Breast epithelium (tissue), 4 donors: ENCODE results near the gene FAM229A. TPM values are rescaled to one million over a fixed set of nuclear protein-coding genes. Genes with fewer than 3 reads are reported as not detected.
A peak's percentile ranks its signal among the peaks of the same experiment; 100 is the strongest.
"Not testable (repeated sequence)": the region's sequence is repeated elsewhere in the genome, so short reads cannot be mapped to it uniquely, and the experiment has no call there.

Experiments
- DNase-seq, 2 donors: peaks; one replicate each; pipeline ENCODE4 v3.0.0-alpha.2; 2019; ENCODE audit warnings: low spot score in 2 of 2
- H3K27ac ChIP-seq, 2 donors: fragments of 200-600 bp; sonication (generic) in 1 of 2; one replicate each; pipeline ENCODE4 v1.5.1; 2016 to 2019; ENCODE audit warnings: mild to moderate bottlenecking in 1 of 2
- H3K27me3 ChIP-seq, 2 donors: fragments of 200-600 bp; sonication (generic) in 1 of 2; one replicate each; pipeline versions ENCODE4 v1.5.1 to v1.6.0; 2017 to 2019; ENCODE audit warnings: control low read depth in 1 of 2, mild to moderate bottlenecking in 1 of 2
- H3K36me3 ChIP-seq: fragments of 200-600 bp; one replicate; pipeline ENCODE4 v1.5.1; 2019
- H3K4me1 ChIP-seq, 2 donors: fragments of 200-600 bp; sonication (generic); one replicate each; pipeline ENCODE4 v1.5.1; 2016 to 2019; ENCODE audit warnings: control low read depth in 1 of 2
- H3K4me3 ChIP-seq, 3 donors: fragments of 200-600 bp; sonication (generic); 1 replicate in 2 of 3; 2 replicates in 1 of 3; pipeline ENCODE4 v1.5.1; 2016 to 2019; ENCODE audit warnings: mild to moderate bottlenecking in 3 of 3, moderate library complexity in 2 of 3
- H3K9me3 ChIP-seq, 2 donors: fragments of 200-600 bp; sonication (generic) in 1 of 2; one replicate each; pipeline ENCODE4 v1.5.1; 2016 to 2019; ENCODE audit warnings: control low read depth in 1 of 2
- CTCF ChIP-seq, 3 donors: fragments of 450-650 bp; IDR thresholded peaks; one replicate each; pipeline ENCODE4 v1.5.1; 2016 to 2017; ENCODE audit warnings: antibody characterized with exemption in 3 of 3, mild to moderate bottlenecking in 3 of 3, moderate library complexity in 3 of 3
- POLR2A ChIP-seq: fragments of 450-650 bp; IDR thresholded peaks from one replicate; pipeline ENCODE4 v1.6.1; 2016; ENCODE audit warnings: antibody characterized with exemption, mild to moderate bottlenecking, moderate library complexity
- POLR2AphosphoS5 ChIP-seq, 3 donors: sonication (generic); formaldehyde crosslinking; IDR thresholded peaks; one replicate each; pipeline ENCODE4 v1.6.1; 2017; ENCODE audit warnings: antibody characterized with exemption in 3 of 3
- intact Hi-C: fragments of 100-400 bp; cut with DNase I; formaldehyde crosslinking; loops from one replicate; pipeline ENCODE4 v1.15.1; 2023; ENCODE audit warnings: low total_unique reads
- total RNA-seq, 3 donors: library from RNA; depleted of rRNA; stranded (reverse); fragments of >200 nt; gene quantifications; one replicate each; pipeline ENCODE4 v1.1.0, GENCODE V29; 2016

The FAM229A gene
- total RNA-seq, 3 donors from 2014 or later, result 8.8 to 15.8 (median 10.2) TPM

- Histone ChIP-seq H3K4me1 (peaks cover 0 to 5% of the 10 kb centered on the region in 2 donors), H3K9me3 (no peaks in the 10 kb centered on the region), H3K4me3 (peak overlapping the region; percentile 31 to 64 (median 55)), H3K27ac (peak overlapping the region; percentile 33 to 36), H3K27me3 (no peaks in the 10 kb centered on the region), H3K36me3 (peaks cover 4% of the 10 kb centered on the region)
- intact Hi-C loops, result no loop called here
- TF ChIP-seq CTCF (IDR thresholded peaks at IDR 0.05) (no peak), POLR2A (no peak), POLR2AphosphoS5 (IDR thresholded peaks at IDR 0.05) (no peak)
- DNase-seq, result no peak
Measured at GRCh38 chr1:32361308-32361673, 994 bp downstream of the FAM229A start.

- intact Hi-C loops, result no loop called here
Measured at GRCh38 chr1:32358435-32358834, 3.9 kb downstream of the FAM229A start.

GRCh38 chr1:32357614-32358013 lies 4.7 kb downstream of the FAM229A start:
- intact Hi-C loops, result no loop called here
- Histone ChIP-seq H3K27me3 (no peaks in the 10 kb centered on the region), H3K36me3 (no peaks in the 10 kb centered on the region), H3K4me1 (peaks cover 5 to 8% of the 10 kb centered on the region in 2 donors), H3K4me3 (no peak overlapping the region), H3K9me3 (no peaks in the 10 kb centered on the region), H3K27ac (no peak overlapping the region)
- no peak for DNase-seq
- TF ChIP-seq CTCF (IDR thresholded peaks at IDR 0.05) (no peak), POLR2A (no peak), POLR2AphosphoS5 (IDR thresholded peaks at IDR 0.05) (no peak)

More at GRCh38 chr1:32358435-32358834, 3.9 kb downstream of the FAM229A start:
- no peak overlapping the region for H3K27ac ChIP-seq
- no peak for TF ChIP-seq POLR2A
- TF ChIP-seq CTCF (IDR thresholded peaks at IDR 0.05), result no peak
- TF ChIP-seq POLR2AphosphoS5 (IDR thresholded peaks at IDR 0.05), result no peak
- no peak for DNase-seq
- H3K27me3 ChIP-seq, result no peaks in the 10 kb centered on the region
- H3K9me3 ChIP-seq, result no peaks in the 10 kb centered on the region
- no peaks in the 10 kb centered on the region for H3K36me3 ChIP-seq
- peaks cover 2 to 5% of the 10 kb centered on the region in 2 donors for H3K4me1 ChIP-seq
- no peak overlapping the region for H3K4me3 ChIP-seq

- H3K9me3 ChIP-seq, result no peaks in the 10 kb centered on the region
- no peak for TF ChIP-seq POLR2A
- no peak for TF ChIP-seq CTCF (IDR thresholded peaks at IDR 0.05)
- TF ChIP-seq POLR2AphosphoS5 (IDR thresholded peaks at IDR 0.05), result no peak
- peaks cover 0 to 15% of the 10 kb centered on the region in 2 donors for H3K4me1 ChIP-seq
- H3K4me3 ChIP-seq, result no peak overlapping the region
- H3K36me3 ChIP-seq, result no peaks in the 10 kb centered on the region
- no peaks in the 10 kb centered on the region for H3K27me3 ChIP-seq
- DNase-seq, result no peak
- H3K27ac ChIP-seq, result no peak overlapping the region
- intact Hi-C loops, result no loop called here
Measured at GRCh38 chr1:32356478-32356877, 5.8 kb downstream of the FAM229A start.

- peaks cover 0 to 15% of the 10 kb centered on the region in 2 donors for H3K4me1 ChIP-seq
- H3K36me3 ChIP-seq, H3K27me3 ChIP-seq, H3K4me3 ChIP-seq, intact Hi-C loops, H3K27ac ChIP-seq, H3K9me3 ChIP-seq, DNase-seq: not testable (repeated sequence)
Measured at GRCh38 chr1:32355778-32356177, 6.5 kb downstream of the FAM229A start.
